CD14-positive monocyte (primary cell): ENCODE results near the gene FAHD2B. TPM values are rescaled to one million over a fixed set of nuclear protein-coding genes. Genes with fewer than 3 reads are reported as not detected.
"Not testable (repeated sequence)": the region's sequence is repeated elsewhere in the genome, so short reads cannot be mapped to it uniquely, and the experiment has no call there.

Source experiments
- DNase-seq, 3 donors: peaks; one replicate each; pipeline ENCODE4 v3.0.0-alpha.2; 2011 to 2022
- H2AFZ ChIP-seq: 2 replicates; pipeline ENCODE4 v1.6.0; 2012; ENCODE audit warnings: mild to moderate bottlenecking, low read depth, low read length, inconsistent platforms; ENCODE audit not compliant: insufficient read depth, poor library complexity, severe bottlenecking
- H3K27ac ChIP-seq, 2 donors: 1 replicate in 1 of 2; 2 replicates in 1 of 2; pipeline ENCODE4 v1.5.1; 2012 to 2013; ENCODE audit warnings: low read length in 2 of 2, control low read depth in 1 of 2, inconsistent platforms in 1 of 2, low read depth in 1 of 2, mild to moderate bottlenecking in 1 of 2
- H3K27me3 ChIP-seq, 2 donors: one replicate each; pipeline versions ENCODE4 v1.6.0 to v1.6.1; 2011 to 2013; ENCODE audit warnings: low read length in 2 of 2; ENCODE audit not compliant: control insufficient read depth in 2 of 2, insufficient read depth in 2 of 2
- H3K36me3 ChIP-seq, 2 donors: replicated peaks in 1 of 2; 1 replicate in 1 of 2; 2 replicates in 1 of 2; pipeline versions ENCODE4 v1.5.1 to v1.6.1; 2012 to 2013; ENCODE audit warnings: low read length in 2 of 2, control low read depth in 1 of 2, inconsistent platforms in 1 of 2, mild to moderate bottlenecking in 1 of 2; ENCODE audit not compliant: insufficient read depth in 2 of 2, control insufficient read depth in 1 of 2
- H3K4me1 ChIP-seq, 2 donors: 1 replicate in 1 of 2; 2 replicates in 1 of 2; pipeline versions ENCODE4 v1.5.1 to v1.6.1; 2012 to 2013; ENCODE audit warnings: low read length in 2 of 2, control low read depth in 1 of 2, inconsistent platforms in 1 of 2, mild to moderate bottlenecking in 1 of 2, moderate library complexity in 1 of 2; ENCODE audit not compliant: insufficient read depth in 2 of 2, control insufficient read depth in 1 of 2
- H3K4me2 ChIP-seq: replicated peaks from 2 replicates; pipeline ENCODE3; 2012; ENCODE audit warnings: low read length, moderate library complexity, mild to moderate bottlenecking; ENCODE audit not compliant: poor library complexity, severe bottlenecking; ENCODE audit errors: extremely low read depth
- H3K4me3 ChIP-seq, 3 experiments: fragments of 200-600 bp in 1 of 3; sonication (generic) in 1 of 3; replicated peaks in 1 of 3; 1 replicate in 2 of 3; 2 replicates in 1 of 3; pipeline ENCODE4 v1.5.1; 2011 to 2013; ENCODE audit warnings: low read length in 3 of 3, mild to moderate bottlenecking in 3 of 3, control low read depth in 2 of 3, low read depth in 2 of 3, inconsistent platforms in 1 of 3, moderate library complexity in 1 of 3
- H3K79me2 ChIP-seq: 2 replicates; pipeline ENCODE4 v1.6.0; 2012; ENCODE audit warnings: mild to moderate bottlenecking, control low read depth, inconsistent platforms, low read length, moderate library complexity; ENCODE audit not compliant: insufficient read depth
- H3K9ac ChIP-seq: 2 replicates; pipeline ENCODE4 v1.6.0; 2017; ENCODE audit warnings: low read length, mild to moderate bottlenecking; ENCODE audit not compliant: insufficient read depth, poor library complexity, severe bottlenecking
- H3K9me3 ChIP-seq, 2 donors: replicated peaks in 1 of 2; 1 replicate in 1 of 2; 2 replicates in 1 of 2; pipeline versions ENCODE4 v1.5.1 to v1.6.1; 2012 to 2013; ENCODE audit warnings: low read length in 2 of 2, control low read depth in 1 of 2; ENCODE audit not compliant: control insufficient read depth in 1 of 2, insufficient read depth in 1 of 2
- H4K20me1 ChIP-seq: 2 replicates; pipeline ENCODE4 v1.6.0; 2012; ENCODE audit warnings: mild to moderate bottlenecking, low read length, control low read depth, moderate library complexity; ENCODE audit not compliant: insufficient read depth
- H3K27ac Mint-ChIP-seq, 7 donors: one replicate each; pipeline ENCODE4 v1.8.0; 2020; ENCODE audit warnings: mild to moderate bottlenecking in 7 of 7, mixed read lengths in 7 of 7, moderate library complexity in 6 of 7, inconsistent platforms in 2 of 7
- H3K27me3 Mint-ChIP-seq, 3 donors: one replicate each; pipeline ENCODE4 v1.8.0; 2021 to 2022; ENCODE audit warnings: low read depth in 3 of 3, mild to moderate bottlenecking in 3 of 3, mixed read lengths in 3 of 3, moderate library complexity in 3 of 3, inconsistent platforms in 1 of 3
- H3K36me3 Mint-ChIP-seq, 2 donors: one replicate each; pipeline ENCODE4 v1.8.0; 2020; ENCODE audit warnings: mixed read lengths in 2 of 2, inconsistent platforms in 1 of 2, mild to moderate bottlenecking in 1 of 2
- H3K4me1 Mint-ChIP-seq: one replicate; pipeline ENCODE4 v1.8.0; 2020; ENCODE audit warnings: mild to moderate bottlenecking, mixed read lengths
- H3K4me3 Mint-ChIP-seq, 2 donors: one replicate each; pipeline ENCODE4 v1.8.0; 2020; ENCODE audit warnings: mild to moderate bottlenecking in 2 of 2, mixed read lengths in 2 of 2, moderate library complexity in 1 of 2
- H3K9me3 Mint-ChIP-seq, 7 donors: one replicate each; pipeline ENCODE4 v1.8.0; 2020 to 2022; ENCODE audit warnings: mixed read lengths in 7 of 7, mild to moderate bottlenecking in 6 of 7, moderate library complexity in 6 of 7, inconsistent platforms in 2 of 7
- CTCF ChIP-seq: fragments of 200-600 bp; IDR thresholded peaks from one replicate; pipeline ENCODE4 v1.8.0; 2022; ENCODE audit warnings: antibody characterized with exemption, mild to moderate bottlenecking
- WGBS: methylation state at CpG from one replicate; pipeline ENCODE4 v1.1.5; 2013; ENCODE audit warnings: missing lambda C conversion rate; ENCODE audit not compliant: insufficient coverage; 5-methylcytosine and 5-hydroxymethylcytosine counted together
- intact Hi-C, 2 donors: fragments of 100-400 bp; cut with micrococcal nuclease; formaldehyde crosslinking; loops; one replicate each; pipeline versions ENCODE4 v1.15.0 to v1.15.1; 2023
- polyA plus RNA-seq, 3 donors: library from polyadenylated mRNA; depleted of rRNA in 1 of 3; unstranded in 2 of 3; stranded (reverse) in 1 of 3; fragments of 300-500 nt in 2 of 3; fragments of >200 nt in 1 of 3; fragmentation: Illumina TruSeq in 2 of 3; gene quantifications; 1 replicate in 2 of 3; 2 replicates in 1 of 3; pipeline ENCODE4 v1.2.3, GENCODE V29; 2012 to 2021

Gene FAHD2B
- polyA plus RNA-seq, 3 donors, result 0.39 to 0.57 (median 0.40) TPM

- H3K9ac ChIP-seq, H3K9me3 ChIP-seq, H3K36me3 ChIP-seq, H3K4me3 Mint-ChIP-seq, H3K27me3 ChIP-seq, H2AFZ ChIP-seq, H3K36me3 Mint-ChIP-seq, H3K4me2 ChIP-seq, DNase-seq, H3K79me2 ChIP-seq, H3K4me3 ChIP-seq, H3K4me1 Mint-ChIP-seq, H3K4me1 ChIP-seq, H3K27ac Mint-ChIP-seq, intact Hi-C loops, H4K20me1 ChIP-seq, H3K27ac ChIP-seq: not testable (repeated sequence)
- no CpG with 5 or more reads among the region's 2 CpGs for WGBS
- peaks cover 0 to 18% (median 3%) of the 10 kb centered on the region in 7 donors for H3K9me3 Mint-ChIP-seq
- peaks cover 4 to 12% (median 11%) of the 10 kb centered on the region in 3 donors for H3K27me3 Mint-ChIP-seq
Observed at GRCh38 chr2:97106878-97107277, 12.2 kb upstream of the FAHD2B start.

- not testable (repeated sequence) for H4K20me1 ChIP-seq, DNase-seq, H3K9me3 ChIP-seq
Observed at GRCh38 chr2:97098786-97099372, 4.2 kb upstream of the FAHD2B start.

GRCh38 chr2:97095661-97096060 lies 979 bp upstream of the FAHD2B start:
- H3K27ac Mint-ChIP-seq, result peak overlapping the region in 1 of 7 donors; percentile 11
- Histone ChIP-seq H4K20me1 (no peaks in the 10 kb centered on the region), H3K9me3 (no peaks in the 10 kb centered on the region), H3K4me2 (no peak overlapping the region), H3K27me3 (peaks cover 0 to 9% of the 10 kb centered on the region in 2 donors), H2AFZ (peak overlapping the region; percentile 69), H3K4me3 (peak overlapping the region in 1 of 3 experiments; percentile 40), H3K4me1 (peaks cover 6 to 7% of the 10 kb centered on the region in 2 donors), H3K36me3 (no peaks in the 10 kb centered on the region), H3K9ac (no peak overlapping the region), H3K79me2 (no peaks in the 10 kb centered on the region), H3K27ac (no peak overlapping the region)
- H3K9me3 Mint-ChIP-seq, result peaks cover 0 to 5% (median 2%) of the 10 kb centered on the region in 7 donors
- intact Hi-C loops, result no loop called here
- DNase-seq, result no peak
- peaks cover 10% of the 10 kb centered on the region for H3K4me1 Mint-ChIP-seq
- H3K36me3 Mint-ChIP-seq, result peaks cover 0 to 3% of the 10 kb centered on the region in 2 donors
- H3K27me3 Mint-ChIP-seq, result peaks cover 4 to 16% (median 12%) of the 10 kb centered on the region in 3 donors
- H3K4me3 Mint-ChIP-seq, result peak overlapping the region in 1 of 2 donors; percentile 87
- WGBS, result 94% methylated on average over 12 of the region's 12 CpGs
- TF ChIP-seq CTCF, result no peak

More at GRCh38 chr2:97098786-97099372, 4.2 kb upstream of the FAHD2B start:
- H3K9me3 Mint-ChIP-seq, H3K27ac ChIP-seq, H3K27me3 ChIP-seq, H3K36me3 ChIP-seq, H3K4me2 ChIP-seq, H3K36me3 Mint-ChIP-seq, H3K4me1 Mint-ChIP-seq, H3K4me1 ChIP-seq, H2AFZ ChIP-seq, H3K4me3 Mint-ChIP-seq, H3K9ac ChIP-seq, H3K27ac Mint-ChIP-seq, H3K4me3 ChIP-seq, intact Hi-C loops, H3K79me2 ChIP-seq: not testable (repeated sequence)
- peaks cover 8 to 18% (median 14%) of the 10 kb centered on the region in 3 donors for H3K27me3 Mint-ChIP-seq
- 80% methylated on average over 1 of the region's 3 CpGs for WGBS
